Measurements from ENCODE around the gene ATAD3B. TPM values are rescaled to one million over a fixed set of nuclear protein-coding genes. Genes with fewer than 3 reads are reported as not detected.
A peak's percentile ranks its signal among the peaks of the same experiment; 100 is the strongest.

The ATAD3B gene
- total and polyA plus RNA-seq, 2 of the 13 experiments (the other 11 are each of a cell fraction or from before 2014, with no cell fraction given), result 9.6 to 31.1 TPM

DNA sequence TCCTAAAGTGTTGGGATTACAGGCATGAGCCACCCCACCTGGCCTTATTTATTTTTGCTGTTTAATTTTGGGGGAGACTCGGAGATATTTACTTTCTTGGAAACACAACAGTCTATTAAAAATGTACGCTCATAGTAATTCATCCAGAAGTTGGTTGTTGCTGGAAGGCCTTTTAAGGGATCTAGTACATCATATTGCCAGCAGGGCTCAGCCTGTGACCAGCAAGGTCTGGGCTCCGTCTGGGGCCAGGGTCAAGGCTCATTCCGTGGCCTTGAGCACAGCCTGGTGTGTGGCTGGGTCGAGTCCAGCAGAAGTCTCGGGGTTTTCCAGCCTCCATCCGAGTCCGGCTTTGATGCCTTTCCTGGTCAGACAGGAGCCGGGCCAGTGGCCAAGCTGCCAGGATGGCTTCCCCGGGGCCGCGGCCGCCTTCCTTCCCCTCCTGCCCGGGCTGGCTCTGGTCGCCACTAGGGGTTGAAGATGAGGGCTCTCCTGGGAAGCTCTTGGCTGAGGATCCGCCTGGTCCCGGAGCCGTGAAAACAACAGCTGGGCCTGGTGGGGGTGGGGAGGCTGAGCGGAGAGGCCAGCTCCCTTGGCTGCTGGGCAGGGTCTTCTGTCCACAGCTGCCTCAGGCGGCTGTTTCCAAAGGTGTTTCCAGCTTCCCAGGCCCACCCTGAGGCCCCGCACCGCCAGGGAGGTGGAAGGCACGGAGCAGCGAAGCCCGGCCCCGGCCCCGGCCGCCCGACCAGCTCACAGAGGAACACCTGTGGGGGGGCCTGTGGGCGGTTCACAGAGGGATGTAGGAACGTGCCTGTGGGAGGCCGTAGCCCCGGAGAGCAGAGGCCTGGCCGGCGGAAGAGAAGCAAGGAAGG is 41.2 kb upstream of the ATAD3B start (continued):
- no peak; the same call in 1 of the 2 replicates for TF ChIP-seq ARHGAP35 (CRISPR knock-in tag; IDR thresholded peaks at IDR 0.05; ENCODE audit: borderline replicate concordance)
- TF ChIP-seq ZSCAN20 (CRISPR knock-in tag; IDR thresholded peaks at IDR 0.05; ENCODE audit: borderline replicate concordance), result no peak
- TF ChIP-seq ZNF253 (CRISPR knock-in tag; IDR thresholded peaks at IDR 0.05; ENCODE audit: borderline replicate concordance), result peak; percentile 63; the same call in 1 of the 2 replicates
- no peak for TF ChIP-seq MED13 (CRISPR knock-in tag; IDR thresholded peaks at IDR 0.05)
- TF ChIP-seq ZFP1 (CRISPR knock-in tag; IDR thresholded peaks at IDR 0.05), result no peak
- no peak for TF ChIP-seq HNRNPL (IDR thresholded peaks at IDR 0.05; ENCODE audit: low read depth, low read length)
- TF ChIP-seq REXO4 (CRISPR knock-in tag; IDR thresholded peaks at IDR 0.05; ENCODE audit: borderline replicate concordance), result no peak
- no peak for TF ChIP-seq IKZF4 (CRISPR knock-in tag; IDR thresholded peaks at IDR 0.05; ENCODE audit: borderline replicate concordance, low read depth, not compliant biosample characterization)
- 0 out of 2 replicates have a peak, but pooled peaks have one; percentile 18 for TF ChIP-seq HOXA5 (CRISPR knock-in tag; IDR thresholded peaks at IDR 0.05)
- no peak for TF ChIP-seq PITX1 (CRISPR knock-in tag; IDR thresholded peaks at IDR 0.05)
- TF ChIP-seq ZNF841 (CRISPR knock-in tag; IDR thresholded peaks at IDR 0.05; ENCODE audit: borderline replicate concordance), result no peak
- no peak for TF ChIP-seq SAFB2 (CRISPR knock-in tag; IDR thresholded peaks at IDR 0.05; ENCODE audit: borderline replicate concordance, low read depth)
- TF ChIP-seq NAIF1 (CRISPR knock-in tag; IDR thresholded peaks at IDR 0.05; ENCODE audit: borderline replicate concordance), result 0 out of 2 replicates have a peak, but pooled peaks have one; percentile 18
- no peak for TF ChIP-seq ISX (CRISPR knock-in tag; conservative IDR thresholded peaks at IDR 0.05)
- no peak for TF ChIP-seq ZNF562 (CRISPR knock-in tag; IDR thresholded peaks at IDR 0.05; ENCODE audit: borderline replicate concordance)
- no peak for TF ChIP-seq E2F5 (CRISPR knock-in tag; conservative IDR thresholded peaks at IDR 0.05)
- peak; percentile 32 for TF ChIP-seq HIVEP1 (CRISPR knock-in tag; IDR thresholded peaks at IDR 0.05)
- peak; percentile 38; the same call in 1 of the 2 replicates for TF ChIP-seq BRD4 (CRISPR knock-in tag; IDR thresholded peaks at IDR 0.05)
- 0 out of 2 replicates have a peak, but pooled peaks have one; percentile 22 for TF ChIP-seq GATA4 (IDR thresholded peaks at IDR 0.05; ENCODE audit: borderline replicate concordance, low read depth)
- no peak for TF ChIP-seq CENPX (CRISPR knock-in tag; IDR thresholded peaks at IDR 0.05)
- TF ChIP-seq TOPORS (CRISPR knock-in tag; IDR thresholded peaks at IDR 0.05), result no peak
- TF ChIP-seq KDM4B (CRISPR knock-in tag; IDR thresholded peaks at IDR 0.05), result no peak
- TF ChIP-seq ZFP36L2 (CRISPR knock-in tag; IDR thresholded peaks at IDR 0.05), result no peak
- 0 out of 2 replicates have a peak, but pooled peaks have one; percentile 7 for TF ChIP-seq MED1 (CRISPR knock-in tag; IDR thresholded peaks at IDR 0.05)
- TF ChIP-seq SSRP1 (CRISPR knock-in tag; IDR thresholded peaks at IDR 0.05), result no peak
- no peak for TF ChIP-seq CBX2 (IDR thresholded peaks at IDR 0.05; ENCODE audit: low read depth, low read length)
- no peak for TF ChIP-seq CBX2 (CRISPR knock-in tag; IDR thresholded peaks at IDR 0.05; ENCODE audit: low read depth)
- peak; percentile 72 for TF ChIP-seq RXRA (CRISPR knock-in tag; IDR thresholded peaks at IDR 0.05)
- peak; percentile 29; the same call in 1 of the 2 replicates for TF ChIP-seq STAT6 (CRISPR knock-in tag; IDR thresholded peaks at IDR 0.05; ENCODE audit: borderline replicate concordance)
